Measurements from ENCODE around the gene C1orf56. TPM values are rescaled to one million over a fixed set of nuclear protein-coding genes. Genes with fewer than 3 reads are reported as not detected.
A peak's percentile ranks its signal among the peaks of the same experiment; 100 is the strongest.

C1orf56 gene
- total and polyA plus RNA-seq, 10 of the 15 experiments (the other 5 are each of a cell fraction or from before 2014, with no cell fraction given), result 0.22 to 15.5 (median 1.5) TPM

- TF ChIP-seq IRF4 (IDR thresholded peaks at IDR 0.05; ENCODE audit: low read depth, low read length), result 0 out of 2 replicates have a peak, but pooled peaks have one; percentile 57
- no peak for TF ChIP-seq CHD4 (IDR thresholded peaks at IDR 0.05)
- TF ChIP-seq RB1 (IDR thresholded peaks at IDR 0.05; ENCODE audit: borderline replicate concordance), result peak; percentile 76; the same call in 1 of the 2 replicates
- peak; percentile 88 for TF ChIP-seq ZBTB40 (IDR thresholded peaks at IDR 0.05; ENCODE audit: borderline replicate concordance)
- TF ChIP-seq ETV6 (conservative IDR thresholded peaks at IDR 0.05 in 1 of 2, IDR thresholded peaks at IDR 0.05 in 1 of 2; ENCODE audit: borderline replicate concordance in 1 of 2, low read depth in 1 of 2), result 0 out of 4 replicates have a peak, but pooled peaks of 1 of the 2 experiments have one; percentile 24
- peak; percentile 31 to 92 for TF ChIP-seq EGR1 (IDR thresholded peaks at IDR 0.05; ENCODE audit: borderline replicate concordance in 1 of 2, low read depth in 2 of 2, low read length in 2 of 2)
- peak; percentile 45 for TF ChIP-seq ZNF687 (IDR thresholded peaks at IDR 0.05)
- no peak for TF ChIP-seq PRDM15 (CRISPR knock-in tag; IDR thresholded peaks at IDR 0.05)
- TF ChIP-seq POU2F2 (IDR thresholded peaks at IDR 0.05; ENCODE audit: borderline replicate concordance, low read depth, low read length), result peak; percentile 66; the same call in 1 of the 3 replicates
- no peak for TF ChIP-seq MEF2A (IDR thresholded peaks at IDR 0.05; ENCODE audit: insufficient read depth, low read depth, low read length)
- peak; percentile 40; the same call in 1 of the 2 replicates for TF ChIP-seq RFX5 (IDR thresholded peaks at IDR 0.05; ENCODE audit: low read depth, low read length)
- peak; percentile 86 for TF ChIP-seq TAF1 (IDR thresholded peaks at IDR 0.05; ENCODE audit: borderline replicate concordance, low read depth, low read length)
- TF ChIP-seq CBX3 (IDR thresholded peaks at IDR 0.05; ENCODE audit: borderline replicate concordance, low read depth), result no peak
- TF ChIP-seq PAX5 (IDR thresholded peaks at IDR 0.05; ENCODE audit: borderline replicate concordance, low read depth, low read length), result peak; percentile 41; the same call in 1 of the 2 replicates
- TF ChIP-seq SUPT20H (IDR thresholded peaks at IDR 0.05; ENCODE audit: borderline replicate concordance, control insufficient read depth, low read depth, low read length), result no peak
- 0 out of 2 replicates have a peak, but pooled peaks have one; percentile 4 for TF ChIP-seq TCF12 (IDR thresholded peaks at IDR 0.05; ENCODE audit: low read depth, low read length)
These were observed 11.8 kb downstream of the C1orf56 start, which contains the start of gene CDC42SE1 (continued) for GRCh38 chr1:151059109-151060006.

All from GM12878 (cell line).